ENCODE measurements around the gene RIC3.

The RIC3 gene

DNA sequence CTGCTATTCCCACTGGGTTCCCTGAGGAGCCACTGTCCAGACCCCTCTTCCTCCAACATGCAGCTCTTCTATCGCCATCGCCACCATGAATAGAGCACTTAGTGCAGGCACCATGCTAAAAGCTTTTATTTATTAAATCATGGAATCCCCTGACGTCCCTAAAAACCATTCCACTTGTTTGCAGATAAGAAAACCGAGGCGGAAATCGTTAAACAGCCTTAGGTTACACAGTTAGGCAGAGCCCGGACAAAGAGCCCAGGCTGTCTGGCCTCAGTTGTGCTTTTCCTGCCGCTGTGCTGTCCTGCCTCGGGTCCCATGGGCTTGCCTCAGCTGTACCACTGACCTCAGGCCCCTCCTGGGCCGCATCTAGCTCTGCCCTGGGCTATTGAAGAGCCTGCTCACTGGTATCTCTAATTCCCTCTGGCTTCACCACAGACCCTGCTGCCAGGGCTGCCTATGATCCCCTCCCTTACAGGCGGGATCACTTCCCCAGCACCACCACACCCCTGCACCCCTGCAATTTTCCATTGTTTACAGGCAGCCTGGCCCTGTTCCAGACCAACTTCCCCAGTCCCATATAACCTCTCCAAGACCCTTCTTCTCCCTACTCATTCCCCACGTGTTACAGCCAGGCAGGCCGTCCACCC lies 100.8 kb downstream of the RIC3 start:
- H3K4me3 ChIP-seq (ENCODE audit: low read depth, low read length, poor library complexity, severe bottlenecking) = no peak overlapping the region

DNA sequence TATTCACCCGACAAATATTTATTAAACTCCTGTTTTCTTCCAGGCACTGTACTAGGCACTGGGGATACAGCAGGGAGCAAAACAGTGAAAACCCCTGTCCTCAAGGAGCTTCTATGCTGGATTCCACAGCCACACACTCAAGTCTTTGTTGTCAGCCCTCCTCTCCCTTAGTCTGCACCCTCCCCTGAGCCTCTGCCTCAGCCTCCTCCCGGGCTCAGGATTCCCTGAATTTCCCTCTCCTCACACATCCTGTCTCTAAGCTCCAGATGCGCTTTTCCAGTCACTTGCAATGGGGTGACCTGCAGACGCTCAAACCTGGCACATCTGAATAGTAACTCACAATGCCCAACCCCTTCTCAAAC lies 101.3 kb downstream of the RIC3 start:
- H3K4me1 ChIP-seq (ENCODE audit: insufficient read depth, low read length, severe bottlenecking) = no peaks in the 10 kb centered on the region
- H3K9me2 ChIP-seq (ENCODE audit: low read depth, low read length) = no peaks in the 10 kb centered on the region
- no peak overlapping the region for H3K27ac ChIP-seq (ENCODE audit: low read depth, low read length, poor library complexity, severe bottlenecking)
- TF ChIP-seq, protein P1, sequence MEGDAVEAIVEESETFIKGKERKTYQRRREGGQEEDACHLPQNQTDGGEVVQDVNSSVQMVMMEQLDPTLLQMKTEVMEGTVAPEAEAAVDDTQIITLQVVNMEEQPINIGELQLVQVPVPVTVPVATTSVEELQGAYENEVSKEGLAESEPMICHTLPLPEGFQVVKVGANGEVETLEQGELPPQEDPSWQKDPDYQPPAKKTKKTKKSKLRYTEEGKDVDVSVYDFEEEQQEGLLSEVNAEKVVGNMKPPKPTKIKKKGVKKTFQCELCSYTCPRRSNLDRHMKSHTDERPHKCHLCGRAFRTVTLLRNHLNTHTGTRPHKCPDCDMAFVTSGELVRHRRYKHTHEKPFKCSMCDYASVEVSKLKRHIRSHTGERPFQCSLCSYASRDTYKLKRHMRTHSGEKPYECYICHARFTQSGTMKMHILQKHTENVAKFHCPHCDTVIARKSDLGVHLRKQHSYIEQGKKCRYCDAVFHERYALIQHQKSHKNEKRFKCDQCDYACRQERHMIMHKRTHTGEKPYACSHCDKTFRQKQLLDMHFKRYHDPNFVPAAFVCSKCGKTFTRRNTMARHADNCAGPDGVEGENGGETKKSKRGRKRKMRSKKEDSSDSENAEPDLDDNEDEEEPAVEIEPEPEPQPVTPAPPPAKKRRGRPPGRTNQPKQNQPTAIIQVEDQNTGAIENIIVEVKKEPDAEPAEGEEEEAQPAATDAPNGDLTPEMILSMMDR (IDR thresholded peaks at IDR 0.05; ENCODE audit: low read length) = no peak
- no peak for TF ChIP-seq EZH2 (IDR thresholded peaks at IDR 0.05; ENCODE audit: borderline replicate concordance, low read length)
- no peaks in the 10 kb centered on the region for H4K20me1 ChIP-seq (ENCODE audit: insufficient read depth, low read length)
- H3K36me3 ChIP-seq (ENCODE audit: insufficient read depth, low read length) = no peaks in the 10 kb centered on the region
- no peaks in the 10 kb centered on the region for H3K9me3 ChIP-seq (ENCODE audit: low read length)
- no peaks in the 10 kb centered on the region for H3F3A ChIP-seq (ENCODE audit: insufficient read depth, low read length)
- no peak overlapping the region for H3K4me3 ChIP-seq (ENCODE audit: low read depth, low read length, poor library complexity, severe bottlenecking)
- no peak overlapping the region for H2AFZ ChIP-seq (ENCODE audit: low read length)
- no peak overlapping the region for H3K4me2 ChIP-seq (ENCODE audit: low read length)
- no peaks in the 10 kb centered on the region for H3K27me3 ChIP-seq (ENCODE audit: insufficient read depth, low read length)
- H3K79me2 ChIP-seq (ENCODE audit: insufficient read depth, low read length) = no peaks in the 10 kb centered on the region
- no peak overlapping the region for H3K9ac ChIP-seq (ENCODE audit: low read length)

More for the DNA sequence above, 100.8 kb downstream of the RIC3 start:
- no peak overlapping the region for H3K27ac ChIP-seq (ENCODE audit: low read depth, low read length, poor library complexity, severe bottlenecking)
- no peak overlapping the region for H3K4me2 ChIP-seq (ENCODE audit: low read length)
- no peaks in the 10 kb centered on the region for H3K9me3 ChIP-seq (ENCODE audit: low read length)
- TF ChIP-seq, protein P1 (IDR thresholded peaks at IDR 0.05; ENCODE audit: low read length) = no peak
- TF ChIP-seq EZH2 (IDR thresholded peaks at IDR 0.05; ENCODE audit: borderline replicate concordance, low read length) = no peak
- H4K20me1 ChIP-seq (ENCODE audit: insufficient read depth, low read length) = no peaks in the 10 kb centered on the region
- H3F3A ChIP-seq (ENCODE audit: insufficient read depth, low read length) = no peaks in the 10 kb centered on the region
- no peak overlapping the region for H2AFZ ChIP-seq (ENCODE audit: low read length)
- no peaks in the 10 kb centered on the region for H3K9me2 ChIP-seq (ENCODE audit: low read depth, low read length)
- no peak overlapping the region for H3K9ac ChIP-seq (ENCODE audit: low read length)
- no peaks in the 10 kb centered on the region for H3K4me1 ChIP-seq (ENCODE audit: insufficient read depth, low read length, severe bottlenecking)
- H3K27me3 ChIP-seq (ENCODE audit: insufficient read depth, low read length) = no peaks in the 10 kb centered on the region
- H3K79me2 ChIP-seq (ENCODE audit: insufficient read depth, low read length) = no peaks in the 10 kb centered on the region
- H3K36me3 ChIP-seq (ENCODE audit: insufficient read depth, low read length) = no peaks in the 10 kb centered on the region

DNA sequence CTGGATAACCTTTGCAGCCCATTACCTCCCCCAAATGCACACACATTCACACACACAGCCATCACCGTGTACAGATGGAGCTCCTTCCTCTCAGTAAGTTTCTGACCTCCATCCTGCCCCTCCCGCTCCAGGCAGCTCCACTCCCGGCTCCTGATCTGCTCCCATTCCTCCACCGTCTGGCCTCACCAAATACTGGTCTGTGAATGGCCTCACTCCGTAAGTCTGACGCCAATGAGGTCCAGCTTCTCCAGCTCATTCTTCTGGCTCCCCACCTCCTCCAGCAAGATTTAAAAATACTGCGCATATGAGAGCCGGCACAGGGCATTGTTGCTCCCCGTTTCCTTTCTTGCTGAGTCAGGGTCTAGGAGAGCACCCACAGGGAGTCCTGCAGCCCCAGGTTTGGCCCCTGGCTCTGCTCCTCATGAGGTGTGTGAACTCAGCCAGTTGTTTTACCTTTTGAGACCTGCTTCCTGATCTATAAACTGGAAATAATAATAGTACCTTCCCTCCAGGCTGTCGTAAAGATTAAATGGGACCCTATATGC lies 101.8 kb downstream of the RIC3 start:
- no peaks in the 10 kb centered on the region for H3K79me2 ChIP-seq (ENCODE audit: insufficient read depth, low read length)
- no peak overlapping the region for H2AFZ ChIP-seq (ENCODE audit: low read length)
- no peaks in the 10 kb centered on the region for H3K9me3 ChIP-seq (ENCODE audit: low read length)
- H3K27ac ChIP-seq (ENCODE audit: low read depth, low read length, poor library complexity, severe bottlenecking) = no peak overlapping the region
- H3K4me2 ChIP-seq (ENCODE audit: low read length) = no peak overlapping the region
- no peaks in the 10 kb centered on the region for H3F3A ChIP-seq (ENCODE audit: insufficient read depth, low read length)
- no peaks in the 10 kb centered on the region for H3K4me1 ChIP-seq (ENCODE audit: insufficient read depth, low read length, severe bottlenecking)
- no peaks in the 10 kb centered on the region for H3K27me3 ChIP-seq (ENCODE audit: insufficient read depth, low read length)
- H3K36me3 ChIP-seq (ENCODE audit: insufficient read depth, low read length) = no peaks in the 10 kb centered on the region
- no peaks in the 10 kb centered on the region for H4K20me1 ChIP-seq (ENCODE audit: insufficient read depth, low read length)
- TF ChIP-seq, protein P1 (IDR thresholded peaks at IDR 0.05; ENCODE audit: low read length) = no peak
- H3K9me2 ChIP-seq (ENCODE audit: low read depth, low read length) = no peaks in the 10 kb centered on the region
- no peak overlapping the region for H3K9ac ChIP-seq (ENCODE audit: low read length)
- no peak overlapping the region for H3K4me3 ChIP-seq (ENCODE audit: low read depth, low read length, poor library complexity, severe bottlenecking)

Data from OCI-LY1 (cell line).